A549 (cell line): ENCODE data around the gene MRPL23.

Experiments used
- CTCF ChIP-seq: fragments of >200 bp; sonication (Bioruptor Twin); formaldehyde crosslinking; IDR thresholded peaks from 3 replicates; pipeline ENCODE4 v1.5.1; 2016
- ELK1 ChIP-seq: fragments of 150-350 bp; IDR thresholded peaks from 2 replicates; pipeline ENCODE4 v1.6.1; 2014; ENCODE audit warnings: low read depth, mild to moderate bottlenecking, low read length
- ZNF302 ChIP-seq: fragments of 250-450 bp; sonication (Bioruptor Pico); IDR thresholded peaks from 2 replicates; pipeline ENCODE4 v1.9.0; 2021; ENCODE audit warnings: inconsistent platforms, mild to moderate bottlenecking, moderate library complexity

- TF ChIP-seq ELK1 (no peak), ZNF302 (CRISPR knock-in tag) (no peak), CTCF (no peak)
Observed at GRCh38 chr11:1970956-1971355, 23.8 kb downstream of the MRPL23 start.
